Cortex of kidney (tissue), 1 donor: ENCODE results near the gene NRP1.
"Not testable (repeated sequence)": the region's sequence is repeated elsewhere in the genome, so short reads cannot be mapped to it uniquely, and the experiment has no call there.

Source experiments
- DNase-seq: peaks from one replicate; lab custom pipeline; 2025; lab: John Stamatoyannopoulos, UW

NRP1 gene

GRCh38 chr10:33237736-33238624 is 96.5 kb downstream of the NRP1 start:
- DNase-seq = no peak

GRCh38 chr10:33236916-33237315 is 97.6 kb downstream of the NRP1 start:
- no peak for DNase-seq

GRCh38 chr10:33235951-33236350 is 98.5 kb downstream of the NRP1 start:
- DNase-seq = no peak

- DNase-seq = no peak
Measured at GRCh38 chr10:33235251-33235884, 99.1 kb downstream of the NRP1 start.

GRCh38 chr10:33234831-33235237 is 99.6 kb downstream of the NRP1 start:
- DNase-seq = no peak

GRCh38 chr10:33233635-33234034 is 100.8 kb downstream of the NRP1 start:
- DNase-seq = no peak

- no peak for DNase-seq
Measured at GRCh38 chr10:33233221-33233620, 101.2 kb downstream of the NRP1 start.

GRCh38 chr10:33231621-33232350 is 102.7 kb downstream of the NRP1 start:
- no peak for DNase-seq

GRCh38 chr10:33229949-33230267 is 104.6 kb downstream of the NRP1 start:
- DNase-seq = no peak

- DNase-seq = no peak
Measured at GRCh38 chr10:33229252-33229948, 105.1 kb downstream of the NRP1 start.

- no peak for DNase-seq
Measured at GRCh38 chr10:33228426-33228825, 106.0 kb downstream of the NRP1 start.

GRCh38 chr10:33227489-33227888 is 107.0 kb downstream of the NRP1 start:
- DNase-seq = no peak

GRCh38 chr10:33224251-33224965 is 110.1 kb downstream of the NRP1 start:
- DNase-seq = no peak

GRCh38 chr10:33223326-33224000 is 111.0 kb downstream of the NRP1 start:
- no peak for DNase-seq

GRCh38 chr10:33222304-33222703 is 112.2 kb downstream of the NRP1 start:
- DNase-seq = not testable (repeated sequence)

- no peak for DNase-seq
Measured at GRCh38 chr10:33217854-33218253, 116.6 kb downstream of the NRP1 start.

- no peak for DNase-seq
Measured at GRCh38 chr10:33216661-33217427, 117.6 kb downstream of the NRP1 start.

GRCh38 chr10:33215635-33216034 is 118.8 kb downstream of the NRP1 start:
- no peak for DNase-seq

- no peak for DNase-seq
Measured at GRCh38 chr10:33215154-33215553, 119.3 kb downstream of the NRP1 start.

- no peak for DNase-seq
Measured at GRCh38 chr10:33214174-33214573, 120.3 kb downstream of the NRP1 start.
